Sigmoid colon (tissue), 7 donors: ENCODE results near the gene LRCH2. TPM values are rescaled to one million over a fixed set of nuclear protein-coding genes. Genes with fewer than 3 reads are reported as not detected.

Source experiments
- DNase-seq: peaks from one replicate; pipeline ENCODE4 v3.0.0-alpha.2; 2019
- H3K27ac ChIP-seq, 4 donors: fragments of 200-600 bp; sonication (generic); one replicate each; pipeline ENCODE4 v1.5.1; 2016 to 2019; ENCODE audit warnings: mild to moderate bottlenecking in 1 of 4
- H3K27me3 ChIP-seq, 3 donors: fragments of 200-600 bp; sonication (generic); one replicate each; pipeline ENCODE4 v1.5.1; 2019; ENCODE audit warnings: mild to moderate bottlenecking in 1 of 3
- H3K36me3 ChIP-seq, 4 donors: fragments of 200-600 bp; sonication (generic); one replicate each; pipeline ENCODE4 v1.5.1; 2016 to 2019
- H3K4me1 ChIP-seq, 4 donors: fragments of 200-600 bp; sonication (generic); one replicate each; pipeline ENCODE4 v1.5.1; 2017 to 2019
- H3K4me3 ChIP-seq, 4 donors: fragments of 200-600 bp; sonication (generic); one replicate each; pipeline ENCODE4 v1.5.1; 2017 to 2019; ENCODE audit warnings: mild to moderate bottlenecking in 2 of 4, moderate library complexity in 1 of 4
- H3K9me3 ChIP-seq, 4 donors: fragments of 200-600 bp in 3 of 4; sonication (generic) in 3 of 4; one replicate each; pipeline versions ENCODE4 v1.5.1 to v1.6.1; 2013 to 2019
- EP300 ChIP-seq, 4 donors: sonication (generic); formaldehyde crosslinking; IDR thresholded peaks; one replicate each; pipeline ENCODE4 v1.6.1; 2017; ENCODE audit warnings: antibody characterized with exemption in 4 of 4
- POLR2A ChIP-seq, 2 donors: fragments of 450-650 bp; IDR thresholded peaks; one replicate each; pipeline ENCODE4 v1.6.1; 2016; ENCODE audit warnings: antibody characterized with exemption in 2 of 2, mild to moderate bottlenecking in 2 of 2, moderate library complexity in 2 of 2
- POLR2AphosphoS5 ChIP-seq, 4 donors: sonication (generic); formaldehyde crosslinking; IDR thresholded peaks; one replicate each; pipeline ENCODE4 v1.6.1; 2017; ENCODE audit warnings: antibody characterized with exemption in 4 of 4
- WGBS, 2 donors: extraction: QIAGEN DNeasy Blood & Tissue Kit; methylation state at CpG; one replicate each; pipeline ENCODE4 v1.1.7; 2013; 5-methylcytosine and 5-hydroxymethylcytosine counted together
- intact Hi-C: fragments of 100-400 bp; cut with DNase I; formaldehyde crosslinking; loops from one replicate; pipeline ENCODE4 v1.15.1; 2023
- polyA plus RNA-seq, 3 donors: library from polyadenylated mRNA; stranded (reverse); fragments of 200-250 nt; gene quantifications; one replicate each; pipeline ENCODE4 v1.2.3, GENCODE V29; 2013
- small RNA-seq, 3 donors: library from RNA; depleted of rRNA; stranded (forward); fragments of <200 nt; gene quantifications; one replicate each; pipeline ENCODE3, GENCODE V24; 2016
- total RNA-seq, 4 donors: library from RNA; depleted of rRNA; stranded (reverse); fragments of >200 nt; gene quantifications; one replicate each; pipeline ENCODE4 v1.1.0, GENCODE V29; 2016
- TF ChIP-seq, protein P1 (sequence below), 4 experiments: fragments of 450-650 bp in 3 of 4; fragments of 200-600 bp in 1 of 4; IDR thresholded peaks; one replicate each; pipeline ENCODE4 v1.5.1; 2016 to 2019; ENCODE audit warnings: antibody characterized with exemption in 4 of 4, mild to moderate bottlenecking in 3 of 4, moderate library complexity in 2 of 4
- donor health status: healthy with polysubstance abuse.
- donor health status: Bipolar disorder and iron deficiency.
- donor health status: healthy.

LRCH2 gene
- total and polyA plus RNA-seq, 7 donors, result 0.23 to 48.2 (median 31.9) TPM

DNA sequence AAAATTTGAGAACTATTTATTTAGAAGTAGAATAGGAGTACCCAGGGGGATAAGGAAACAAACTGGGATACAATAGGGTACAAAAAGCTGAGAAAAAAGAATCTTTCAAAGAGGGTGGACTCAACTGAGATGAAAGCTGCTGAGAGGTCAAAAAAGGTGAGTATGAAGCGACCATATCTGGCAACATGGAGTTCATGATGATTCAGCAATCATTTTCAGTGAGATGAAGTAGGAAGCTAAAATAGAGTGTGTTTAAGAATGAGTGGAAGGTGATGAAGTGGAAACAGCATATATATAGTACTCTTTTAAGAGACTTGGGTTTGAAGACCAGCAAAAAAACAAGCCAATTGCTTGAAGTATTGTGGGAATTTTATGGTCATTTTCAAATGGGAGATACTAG lies 144.5 kb downstream of the LRCH2 start:
- no peaks in the 10 kb centered on the region for H3K9me3 ChIP-seq
- no peak for DNase-seq
- no peaks in the 10 kb centered on the region for H3K27me3 ChIP-seq
- peaks cover 0 to 7% (median 0%) of the 10 kb centered on the region in 4 donors for H3K36me3 ChIP-seq
- TF ChIP-seq, protein P1, sequence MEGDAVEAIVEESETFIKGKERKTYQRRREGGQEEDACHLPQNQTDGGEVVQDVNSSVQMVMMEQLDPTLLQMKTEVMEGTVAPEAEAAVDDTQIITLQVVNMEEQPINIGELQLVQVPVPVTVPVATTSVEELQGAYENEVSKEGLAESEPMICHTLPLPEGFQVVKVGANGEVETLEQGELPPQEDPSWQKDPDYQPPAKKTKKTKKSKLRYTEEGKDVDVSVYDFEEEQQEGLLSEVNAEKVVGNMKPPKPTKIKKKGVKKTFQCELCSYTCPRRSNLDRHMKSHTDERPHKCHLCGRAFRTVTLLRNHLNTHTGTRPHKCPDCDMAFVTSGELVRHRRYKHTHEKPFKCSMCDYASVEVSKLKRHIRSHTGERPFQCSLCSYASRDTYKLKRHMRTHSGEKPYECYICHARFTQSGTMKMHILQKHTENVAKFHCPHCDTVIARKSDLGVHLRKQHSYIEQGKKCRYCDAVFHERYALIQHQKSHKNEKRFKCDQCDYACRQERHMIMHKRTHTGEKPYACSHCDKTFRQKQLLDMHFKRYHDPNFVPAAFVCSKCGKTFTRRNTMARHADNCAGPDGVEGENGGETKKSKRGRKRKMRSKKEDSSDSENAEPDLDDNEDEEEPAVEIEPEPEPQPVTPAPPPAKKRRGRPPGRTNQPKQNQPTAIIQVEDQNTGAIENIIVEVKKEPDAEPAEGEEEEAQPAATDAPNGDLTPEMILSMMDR (IDR thresholded peaks at IDR 0.05), result no peak
- TF ChIP-seq POLR2A (IDR thresholded peaks at IDR 0.05) (no peak), POLR2AphosphoS5 (IDR thresholded peaks at IDR 0.05) (no peak), EP300 (IDR thresholded peaks at IDR 0.05) (no peak)
- no peaks in the 10 kb centered on the region for H3K4me1 ChIP-seq
- no peak overlapping the region for H3K4me3 ChIP-seq
- 82 to 85% methylated on average over 1 of the region's 1 CpG for WGBS, 2 donors
- intact Hi-C loops, result no loop called here
- no peak overlapping the region for H3K27ac ChIP-seq

DNA sequence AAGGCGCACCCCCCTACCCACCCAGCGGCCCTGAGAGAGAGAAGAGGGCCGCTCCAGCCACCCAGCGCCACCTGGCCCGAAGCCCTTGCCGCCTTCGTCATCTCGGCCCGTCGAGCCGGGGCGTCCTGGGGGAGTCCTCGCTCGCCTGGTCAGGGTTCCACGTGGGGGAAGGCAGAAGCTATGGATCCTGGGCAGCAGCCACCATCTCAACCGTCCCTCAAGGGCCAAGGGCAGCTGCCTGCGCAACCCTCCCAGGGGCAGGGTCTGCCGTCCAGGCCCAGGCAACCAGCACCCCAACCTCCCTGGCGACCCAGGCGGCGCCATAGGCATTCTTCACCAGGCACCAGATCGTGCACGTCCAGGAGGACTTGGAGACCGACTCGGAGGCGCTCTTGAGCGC lies 165.0 kb downstream of the LRCH2 start:
- Histone ChIP-seq H3K4me1 (peaks cover 0 to 6% (median 4%) of the 10 kb centered on the region in 4 donors), H3K27ac (no peak overlapping the region), H3K36me3 (no peaks in the 10 kb centered on the region), H3K4me3 (no peak overlapping the region), H3K9me3 (no peaks in the 10 kb centered on the region), H3K27me3 (no peaks in the 10 kb centered on the region)
- 95% methylated on average over 26 to 27 of the region's 27 CpGs for whole genome bisulfite sequencing, 2 donors
- peak; percentile 56 for DNase-seq
- TF ChIP-seq POLR2A (IDR thresholded peaks at IDR 0.05), result no peak
- no peak for TF ChIP-seq EP300 (IDR thresholded peaks at IDR 0.05)
- no peak for TF ChIP-seq POLR2AphosphoS5 (IDR thresholded peaks at IDR 0.05)
- TF ChIP-seq, protein P1 (IDR thresholded peaks at IDR 0.05), result no peak
- intact Hi-C loops, result no loop called here

DNA sequence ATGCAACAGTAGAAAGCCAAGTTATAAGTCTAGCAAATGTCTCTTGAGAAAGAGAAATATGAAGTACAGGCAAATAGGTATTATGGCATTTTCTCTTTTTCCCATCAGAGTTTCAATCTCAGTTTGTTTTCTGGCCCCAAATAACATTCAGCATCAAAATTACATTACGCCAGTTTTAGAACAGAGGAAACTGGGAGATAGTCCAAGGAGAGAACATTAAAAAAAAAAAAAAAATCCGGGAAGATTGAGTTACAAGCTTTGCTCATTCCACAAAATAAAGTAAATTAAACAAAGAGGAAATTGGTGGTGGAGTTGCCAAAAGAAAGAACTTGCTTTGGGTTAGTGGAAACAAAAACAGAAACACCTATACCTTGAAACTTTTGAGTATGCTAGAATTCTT lies 166.1 kb downstream of the LRCH2 start:
- no peaks in the 10 kb centered on the region for H3K36me3 ChIP-seq
- H3K9me3 ChIP-seq, result no peaks in the 10 kb centered on the region
- TF ChIP-seq POLR2AphosphoS5 (IDR thresholded peaks at IDR 0.05) (no peak), EP300 (IDR thresholded peaks at IDR 0.05) (no peak), POLR2A (IDR thresholded peaks at IDR 0.05) (no peak)
- TF ChIP-seq, protein P1 (IDR thresholded peaks at IDR 0.05), result no peak
- intact Hi-C loops, result no loop called here
- H3K4me3 ChIP-seq, result no peak overlapping the region
- no peaks in the 10 kb centered on the region for H3K27me3 ChIP-seq
- WGBS, 2 donors, result 45 to 61% methylated on average over 2 of the region's 2 CpGs
- no peak for DNase-seq
- peak overlapping the region in 2 of 4 donors; percentile 29 to 31 for H3K27ac ChIP-seq
- peaks cover 0 to 6% (median 4%) of the 10 kb centered on the region in 4 donors for H3K4me1 ChIP-seq

DNA sequence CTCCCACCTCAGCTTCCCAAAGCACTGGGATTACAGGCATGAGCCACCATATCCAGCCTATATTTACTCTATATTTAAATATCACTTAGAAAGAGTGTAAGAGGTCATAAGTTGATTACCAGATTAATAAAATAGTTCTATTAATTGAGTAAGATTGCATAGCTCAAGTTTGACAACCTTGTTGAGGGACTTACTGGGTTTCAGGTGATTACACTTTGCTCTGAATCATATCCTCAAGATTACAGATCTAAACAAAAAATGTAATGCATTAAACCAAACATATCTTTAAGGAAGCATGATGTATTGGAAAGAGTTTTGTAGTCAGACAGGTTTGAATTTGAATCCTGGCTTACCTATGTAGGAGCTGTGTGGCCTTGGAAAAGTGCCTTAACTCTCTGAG lies 168.6 kb downstream of the LRCH2 start:
- Histone ChIP-seq H3K27ac (no peak overlapping the region), H3K27me3 (no peaks in the 10 kb centered on the region), H3K4me1 (peaks cover 0 to 6% (median 4%) of the 10 kb centered on the region in 4 donors), H3K9me3 (no peaks in the 10 kb centered on the region), H3K36me3 (no peaks in the 10 kb centered on the region), H3K4me3 (no peak overlapping the region)
- no peak for DNase-seq
- TF ChIP-seq POLR2AphosphoS5 (IDR thresholded peaks at IDR 0.05) (no peak), POLR2A (IDR thresholded peaks at IDR 0.05) (no peak), EP300 (IDR thresholded peaks at IDR 0.05) (no peak)
- TF ChIP-seq, protein P1 (IDR thresholded peaks at IDR 0.05), result no peak
- intact Hi-C loops, result no loop called here

Small RNAs within 50 kb of the gene (small RNA-seq; reads per million reads assigned to genes)
- gene RF00019 (0 reads per million in 3 donors), gene SNORA35B (69.6 to 166 (median 140) reads per million in 3 donors)

Other genes starting within 250 kb of the LRCH2 start
- gene IL13RA2, start 216.5 kb downstream of the LRCH2 start, total RNA-seq, result under 1 TPM in 1 of 4 donors, not detected in 3; 0.36 TPM
- gene IL13RA2, start 216.5 kb downstream of the LRCH2 start, polyA plus RNA-seq, result under 1 TPM in 1 of 3 donors, not detected in 2; 0.45 TPM
- gene RBMXL3, start 44.7 kb downstream of the LRCH2 start, total RNA-seq, result not detected
- not detected for gene RBMXL3, start 44.7 kb downstream of the LRCH2 start, polyA plus RNA-seq
- gene LUZP4, start 55.6 kb upstream of the LRCH2 start, total RNA-seq, result not detected
- not detected for gene LUZP4, start 55.6 kb upstream of the LRCH2 start, polyA plus RNA-seq